Urinary bladder (tissue), 4 donors: ENCODE measurements around the gene TYSND1. TPM values are rescaled to one million over a fixed set of nuclear protein-coding genes. Genes with fewer than 3 reads are reported as not detected.

Experiments used
- DNase-seq: peaks from one replicate; pipeline ENCODE4 v3.0.0-alpha.2; 2015; ENCODE audit errors: extremely low spot score
- H3K27ac ChIP-seq: one replicate; pipeline ENCODE4 v1.5.1; 2013; ENCODE audit warnings: low read depth, mild to moderate bottlenecking, moderate library complexity
- H3K36me3 ChIP-seq: one replicate; pipeline ENCODE4 v1.6.1; 2013; ENCODE audit warnings: mild to moderate bottlenecking, moderate library complexity; ENCODE audit not compliant: insufficient read depth
- H3K4me1 ChIP-seq: one replicate; pipeline ENCODE4 v1.6.1; 2013; ENCODE audit warnings: mild to moderate bottlenecking, moderate library complexity; ENCODE audit not compliant: insufficient read depth
- H3K4me3 ChIP-seq: one replicate; pipeline ENCODE4 v1.5.1; 2013; ENCODE audit warnings: low read depth, low read length
- WGBS: extraction: QIAGEN DNeasy Blood & Tissue Kit; methylation state at CpG from one replicate; pipeline ENCODE4 v1.1.7; 2013; 5-methylcytosine and 5-hydroxymethylcytosine counted together
- polyA plus RNA-seq: library from polyadenylated mRNA; stranded (reverse); fragments of 200-250 nt; gene quantifications from one replicate; pipeline ENCODE4 v1.2.3, GENCODE V29; 2013
- total RNA-seq: library from RNA; depleted of rRNA; stranded (reverse); fragments of >200 nt; gene quantifications from one replicate; pipeline ENCODE4 v1.2.3, GENCODE V29; 2014
- donor health status: healthy with polysubstance abuse.
- donor health status: healthy.

The TYSND1 gene
- total and polyA plus RNA-seq, 2 donors: 7.2 to 11.7 TPM

DNA sequence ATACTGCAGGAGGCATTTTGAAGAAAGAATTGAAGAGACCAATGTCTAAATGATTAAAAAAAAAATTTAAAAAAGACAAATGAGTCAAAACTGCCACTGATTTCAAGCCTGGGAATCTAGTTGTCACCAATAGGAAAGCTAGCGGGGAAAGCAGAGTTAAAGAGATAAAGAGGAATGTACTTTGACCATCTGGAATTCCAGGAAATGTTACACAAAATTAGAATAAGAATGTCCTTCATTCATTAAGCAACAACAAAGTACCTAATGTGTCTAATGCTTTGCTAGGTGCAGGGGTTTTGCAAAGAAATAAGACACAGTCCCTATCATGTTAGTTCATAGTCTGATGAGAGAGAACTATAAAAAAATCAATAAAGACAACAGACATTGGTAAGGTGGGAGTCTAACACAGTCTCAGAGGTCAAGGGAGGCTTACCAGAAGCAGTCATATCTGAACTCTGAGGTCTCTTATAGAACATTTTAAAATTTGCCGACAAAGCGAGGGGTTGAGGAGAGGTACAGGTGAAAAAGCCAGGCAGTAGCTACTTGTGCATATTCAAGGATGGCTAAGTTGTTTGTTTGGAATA, 8.8 kb upstream of the TYSND1 start:
- Histone ChIP-seq H3K36me3 (peaks cover 12% of the 10 kb centered on the region), H3K27ac (no peak overlapping the region), H3K4me1 (no peaks in the 10 kb centered on the region), H3K4me3 (no peak overlapping the region)
- DNase-seq: no peak
- WGBS: 81% methylated on average over 3 of the region's 3 CpGs

DNA sequence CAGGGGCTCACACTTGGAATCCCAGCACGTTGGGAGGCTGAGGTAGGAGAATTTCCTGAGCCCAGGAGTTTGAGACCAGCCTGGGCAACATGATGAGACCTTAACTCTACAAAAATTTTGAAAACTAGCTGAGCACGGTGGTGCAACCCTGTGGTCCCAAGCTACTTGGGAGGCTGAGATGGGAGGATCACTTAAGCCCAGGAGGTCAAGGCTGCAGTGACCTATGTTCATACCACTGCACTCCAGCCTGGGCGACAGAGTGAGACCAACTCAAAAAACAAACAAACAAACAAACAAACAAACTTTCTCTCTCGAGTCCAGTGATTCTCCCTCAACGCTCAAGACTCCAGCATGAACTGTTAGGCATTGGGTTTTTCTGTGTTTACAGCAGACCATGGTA, 2.0 kb upstream of the TYSND1 start:
- no peak overlapping the region for H3K4me3 ChIP-seq
- H3K27ac ChIP-seq: no peak overlapping the region
- no peaks in the 10 kb centered on the region for H3K36me3 ChIP-seq
- WGBS: 90% methylated on average over 5 of the region's 5 CpGs
- no peak for DNase-seq
- H3K4me1 ChIP-seq: no peaks in the 10 kb centered on the region

DNA sequence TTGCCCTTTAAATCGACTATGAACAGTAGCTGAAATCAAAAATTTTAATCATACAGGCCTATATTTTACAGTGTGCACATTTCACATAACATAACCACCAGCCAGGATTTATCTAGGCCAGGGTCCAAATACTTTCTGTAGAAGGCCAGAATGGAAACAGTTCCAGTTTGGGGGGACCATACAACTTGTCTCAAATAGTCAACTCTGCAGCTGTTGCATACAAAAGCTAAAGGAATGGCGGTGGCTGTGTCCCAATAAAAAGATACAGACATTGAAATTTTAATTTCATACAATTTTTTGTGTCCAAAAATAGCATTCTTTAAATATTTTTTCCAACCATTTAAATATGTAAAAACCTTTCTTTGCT, 742 bp upstream of the TYSND1 start:
- Histone ChIP-seq H3K36me3 (no peaks in the 10 kb centered on the region), H3K27ac (no peak overlapping the region), H3K4me3 (no peak overlapping the region), H3K4me1 (no peaks in the 10 kb centered on the region)
- DNase-seq: no peak
- 16% methylated on average over 2 of the region's 2 CpGs for WGBS

DNA sequence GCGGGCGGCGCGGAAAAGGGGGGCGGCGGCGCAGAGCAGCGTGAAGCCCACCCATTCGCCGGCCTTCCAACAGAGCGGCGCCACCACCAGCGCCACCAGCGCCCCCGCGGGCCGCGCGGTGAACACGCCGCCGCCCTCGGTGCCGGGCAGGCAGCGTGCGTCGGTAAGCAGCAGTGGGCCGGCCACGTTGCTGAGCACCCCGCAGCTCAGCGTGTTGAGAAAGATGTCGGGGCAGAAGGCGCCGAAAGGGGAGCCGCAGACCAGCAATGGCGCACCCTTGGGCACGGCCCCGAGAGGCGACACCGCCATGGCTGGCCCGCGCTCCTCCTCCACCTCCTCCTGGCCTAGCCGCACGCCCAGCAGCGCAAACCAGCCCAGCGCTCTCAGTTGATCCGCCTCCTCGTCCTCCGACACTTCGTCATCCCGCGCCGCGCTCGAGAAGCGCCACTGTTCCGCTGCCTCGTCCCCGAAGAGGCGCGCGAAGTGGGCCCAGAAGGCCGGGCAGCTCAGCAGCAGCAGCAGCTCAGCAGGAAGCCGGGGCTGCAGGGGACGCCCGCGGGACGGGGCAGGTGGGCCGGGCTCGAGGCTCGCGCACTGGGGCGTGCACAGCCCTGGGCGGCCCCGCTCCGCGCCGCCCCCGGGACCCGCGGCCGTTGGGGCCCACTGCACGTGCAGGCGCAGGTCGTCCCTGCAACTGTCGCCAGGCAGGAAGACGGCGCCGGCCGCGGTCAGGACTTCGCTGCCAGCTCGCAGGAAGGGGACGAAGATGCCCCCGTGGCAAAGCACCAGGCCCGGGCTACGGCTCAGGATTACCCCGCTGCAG, 623 bp downstream of the TYSND1 start:
- WGBS: under 1% methylated on average over 98 of the region's 98 CpGs
- H3K27ac ChIP-seq: peak overlapping the region; percentile 81
- H3K4me1 ChIP-seq: no peaks in the 10 kb centered on the region
- H3K4me3 ChIP-seq: peak overlapping the region; percentile 61
- DNase-seq: no peak
- no peaks in the 10 kb centered on the region for H3K36me3 ChIP-seq

DNA sequence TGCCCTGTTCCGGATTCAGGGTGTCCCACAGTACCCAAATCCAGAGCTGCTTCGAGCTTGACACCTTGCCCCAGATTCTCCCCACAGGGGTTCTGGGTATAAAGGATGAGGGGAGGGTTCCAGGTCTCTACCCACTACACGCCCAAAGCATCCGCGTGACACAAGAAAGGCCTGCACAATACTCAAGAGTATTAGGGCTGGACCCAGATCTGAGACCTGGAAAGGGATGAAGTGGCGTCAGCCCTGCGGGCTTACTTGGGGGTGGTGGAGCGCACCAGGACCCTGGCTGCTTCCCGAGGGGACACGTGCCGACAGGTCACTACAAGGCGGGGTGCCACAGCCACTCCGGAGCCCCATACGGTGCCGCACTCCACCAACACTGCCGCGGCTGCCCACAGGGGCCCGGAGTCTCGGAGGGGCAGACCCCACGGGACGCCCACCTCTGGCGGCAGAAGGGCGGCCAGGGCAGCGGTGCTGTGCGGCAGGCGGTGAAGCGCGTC, 1.3 kb downstream of the TYSND1 start:
- Histone ChIP-seq H3K4me3 (peak overlapping the region; percentile 61), H3K36me3 (no peaks in the 10 kb centered on the region), H3K4me1 (no peaks in the 10 kb centered on the region), H3K27ac (peak overlapping the region; percentile 81)
- WGBS: 8% methylated on average over 28 of the region's 28 CpGs
- no peak for DNase-seq

DNA sequence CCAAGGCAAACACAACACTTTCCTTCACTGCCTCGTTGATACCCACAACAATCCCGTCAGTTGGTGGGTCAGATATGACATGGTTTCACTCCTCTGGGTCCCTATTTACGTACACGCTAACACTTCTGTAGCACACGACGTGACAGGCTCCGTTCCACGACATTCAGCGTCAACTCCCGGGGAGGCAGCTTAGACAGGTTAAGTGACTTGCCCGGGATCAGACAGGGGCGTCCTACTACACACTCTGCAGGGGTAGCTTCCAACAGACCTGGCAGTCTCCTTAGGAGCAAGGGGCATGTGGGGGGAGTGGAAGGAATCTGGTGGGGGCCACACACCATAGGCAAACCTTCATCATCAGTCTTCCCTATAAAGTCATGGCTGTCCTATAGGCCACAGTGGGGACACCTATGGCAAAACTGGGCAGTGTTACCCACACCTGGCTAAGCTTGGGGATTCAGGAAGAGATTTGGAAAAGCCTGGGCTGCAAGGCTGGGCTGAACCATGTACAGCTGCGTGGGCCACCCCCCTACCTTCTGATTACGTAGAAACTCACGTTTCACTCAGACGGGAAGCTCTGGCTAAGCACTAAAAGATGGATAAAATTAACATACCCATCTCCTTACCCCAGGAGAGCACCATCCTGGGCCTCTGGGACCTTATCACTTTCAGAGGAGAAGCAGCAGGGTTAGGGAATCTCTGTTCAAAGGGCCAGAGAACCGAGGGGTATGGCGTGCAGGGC, 2.0 kb downstream of the TYSND1 start:
- Histone ChIP-seq H3K4me3 (no peak overlapping the region), H3K27ac (no peak overlapping the region), H3K4me1 (no peaks in the 10 kb centered on the region), H3K36me3 (no peaks in the 10 kb centered on the region)
- no peak for DNase-seq
- 83% methylated on average over 18 of the region's 18 CpGs for WGBS

DNA sequence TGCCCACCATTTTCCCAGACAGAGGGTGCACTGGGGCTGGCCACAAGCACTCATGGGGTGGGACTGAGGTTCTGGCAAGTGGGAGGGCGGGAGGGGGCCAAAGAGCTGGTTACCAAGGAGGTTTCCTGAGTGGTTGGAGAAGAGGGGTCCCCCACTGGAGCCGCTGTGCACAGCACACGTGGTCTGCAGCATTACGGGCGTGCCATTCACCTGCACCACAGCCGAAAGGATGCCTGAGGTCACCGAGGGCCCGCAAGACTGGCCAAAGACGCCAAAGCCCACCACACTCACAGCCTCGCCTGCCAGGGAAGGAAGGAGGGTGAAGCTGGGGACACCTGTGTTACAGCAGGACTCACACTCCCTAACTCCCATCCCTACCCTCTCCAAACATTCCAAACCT, 3.9 kb downstream of the TYSND1 start:
- no peak overlapping the region for H3K27ac ChIP-seq
- no peaks in the 10 kb centered on the region for H3K36me3 ChIP-seq
- no peak overlapping the region for H3K4me3 ChIP-seq
- DNase-seq: no peak
- H3K4me1 ChIP-seq: no peaks in the 10 kb centered on the region
- 94% methylated on average over 10 of the region's 10 CpGs for WGBS

DNA sequence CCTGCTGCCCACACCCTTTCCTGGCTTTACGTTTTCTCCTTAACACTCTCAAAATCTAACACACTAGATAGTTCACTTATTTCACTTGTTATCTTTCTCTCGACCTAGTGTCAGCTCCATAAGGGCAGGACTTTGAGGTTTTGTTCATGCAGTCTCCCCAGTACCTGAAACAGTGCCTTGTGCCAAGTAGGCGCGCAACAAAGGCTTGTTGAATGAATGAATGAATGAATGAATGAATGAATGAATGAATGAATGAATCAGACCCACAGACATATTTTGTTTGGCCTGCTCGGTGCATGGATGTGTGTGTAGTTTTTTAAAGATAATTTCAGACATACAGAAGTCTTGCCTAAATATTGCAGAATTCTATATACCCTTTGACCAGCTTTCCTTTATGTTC, 6.2 kb downstream of the TYSND1 start:
- Histone ChIP-seq H3K4me3 (no peak overlapping the region), H3K4me1 (no peaks in the 10 kb centered on the region), H3K27ac (no peak overlapping the region), H3K36me3 (no peaks in the 10 kb centered on the region)
- DNase-seq: no peak
- 82% methylated on average over 5 of the region's 5 CpGs for WGBS

DNA sequence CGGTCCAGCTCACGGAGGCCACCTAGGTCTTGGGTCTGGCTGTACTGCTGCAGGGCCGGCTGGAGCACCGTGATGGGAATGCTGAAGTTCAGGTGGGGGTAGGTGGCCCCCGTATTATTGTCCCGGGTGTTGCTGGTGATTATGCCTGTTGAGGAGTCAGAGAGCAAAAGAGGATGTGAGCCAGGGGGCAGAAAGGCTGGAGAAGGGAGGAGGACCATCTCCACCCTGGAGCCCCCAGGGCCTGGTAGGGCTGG, 6.6 kb downstream of the TYSND1 start:
- Histone ChIP-seq H3K4me1 (no peaks in the 10 kb centered on the region), H3K27ac (no peak overlapping the region), H3K36me3 (no peaks in the 10 kb centered on the region), H3K4me3 (no peak overlapping the region)
- WGBS: 90% methylated on average over 6 of the region's 6 CpGs
- DNase-seq: no peak

DNA sequence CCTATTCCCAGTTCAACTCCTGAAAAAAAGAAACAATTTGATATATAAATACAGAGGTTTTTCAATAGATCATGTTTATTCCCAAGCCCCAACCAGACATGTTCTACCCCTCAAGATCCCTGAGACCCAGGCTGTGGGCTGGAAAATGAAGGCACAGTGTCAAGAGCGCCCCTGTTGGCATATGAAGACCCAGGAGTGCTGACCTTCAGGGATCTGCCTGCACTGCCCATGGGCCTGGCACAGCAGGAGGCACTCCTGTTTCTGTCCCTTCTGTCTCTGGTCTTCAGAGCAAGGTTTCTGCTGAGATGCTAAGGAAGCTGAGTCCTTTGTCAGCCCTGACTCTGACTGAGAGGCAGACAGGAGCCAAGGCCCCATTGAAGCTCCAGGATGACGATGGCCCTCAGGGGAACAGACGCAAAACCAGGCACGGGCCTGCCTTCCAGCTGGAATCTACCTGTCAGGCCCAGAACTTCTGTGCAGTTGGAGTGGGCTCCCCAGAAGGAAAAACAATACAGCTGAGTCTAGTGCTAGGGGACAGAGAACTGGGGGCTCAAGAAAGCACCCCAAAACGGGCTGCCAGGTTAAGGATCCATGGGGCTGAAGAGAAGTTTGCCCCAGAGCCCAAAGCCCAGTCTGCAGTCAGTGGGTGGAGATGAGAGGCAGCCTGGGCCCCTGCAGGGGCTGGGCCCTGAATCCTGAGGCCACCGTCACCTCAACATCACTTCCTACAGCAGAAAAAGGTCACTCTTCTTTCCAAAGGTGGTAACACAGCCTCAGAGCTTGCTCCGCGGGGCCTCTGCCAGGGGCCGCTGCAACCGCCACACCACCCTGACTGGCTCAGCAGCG, 7.1 kb downstream of the TYSND1 start:
- no peak overlapping the region for H3K4me3 ChIP-seq
- no peaks in the 10 kb centered on the region for H3K4me1 ChIP-seq
- DNase-seq: no peak
- no peaks in the 10 kb centered on the region for H3K36me3 ChIP-seq
- no peak overlapping the region for H3K27ac ChIP-seq
- WGBS: 89% methylated on average over 11 of the region's 11 CpGs

DNA sequence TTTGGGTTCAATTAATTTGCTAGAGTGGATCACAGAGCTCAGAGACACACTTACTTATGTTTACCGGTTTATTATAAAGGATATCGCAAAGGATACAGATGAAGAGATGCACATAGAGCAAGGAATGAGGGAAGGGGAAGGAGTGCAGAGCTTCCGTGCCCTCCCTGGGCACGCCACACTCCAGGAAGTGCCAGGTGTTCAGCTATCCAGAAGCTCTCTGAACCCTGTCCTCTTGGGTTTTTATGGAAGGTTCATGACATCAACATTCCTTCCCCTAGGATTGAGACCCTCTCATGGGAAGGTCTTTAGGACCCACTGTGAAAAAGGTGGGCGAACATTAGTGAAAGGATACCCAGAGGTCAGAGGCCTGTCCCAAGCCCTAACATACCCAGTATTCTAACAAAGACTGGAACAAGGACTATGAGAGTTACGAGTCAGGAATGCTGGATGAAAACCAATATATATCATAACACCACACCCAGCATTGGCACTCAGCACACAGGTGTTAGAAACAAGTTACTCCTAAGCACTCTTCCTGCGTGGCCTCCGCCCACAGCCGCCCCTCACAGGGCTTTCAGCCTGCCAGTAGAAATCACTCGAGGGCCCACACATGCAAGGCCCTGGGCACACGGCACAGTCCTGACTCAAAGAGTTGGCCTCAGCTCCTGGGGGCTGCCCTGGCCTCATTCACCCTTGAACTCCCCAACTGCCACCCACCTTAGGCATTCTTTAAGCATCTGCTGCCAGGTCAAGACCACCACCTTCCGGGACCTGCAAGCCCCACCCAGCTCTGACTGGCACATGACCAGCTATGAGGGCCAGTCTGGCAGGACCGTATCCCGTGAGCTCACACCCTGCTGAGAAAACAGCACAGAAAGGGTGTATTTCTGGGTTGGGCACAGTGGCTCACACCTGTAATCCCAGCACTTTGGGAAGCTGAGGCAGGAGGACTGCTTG, 8.3 kb downstream of the TYSND1 start:
- Histone ChIP-seq H3K27ac (no peak overlapping the region), H3K4me3 (no peak overlapping the region), H3K36me3 (no peaks in the 10 kb centered on the region), H3K4me1 (no peaks in the 10 kb centered on the region)
- DNase-seq: no peak
- WGBS: 93% methylated on average over 14 of the region's 14 CpGs

DNA sequence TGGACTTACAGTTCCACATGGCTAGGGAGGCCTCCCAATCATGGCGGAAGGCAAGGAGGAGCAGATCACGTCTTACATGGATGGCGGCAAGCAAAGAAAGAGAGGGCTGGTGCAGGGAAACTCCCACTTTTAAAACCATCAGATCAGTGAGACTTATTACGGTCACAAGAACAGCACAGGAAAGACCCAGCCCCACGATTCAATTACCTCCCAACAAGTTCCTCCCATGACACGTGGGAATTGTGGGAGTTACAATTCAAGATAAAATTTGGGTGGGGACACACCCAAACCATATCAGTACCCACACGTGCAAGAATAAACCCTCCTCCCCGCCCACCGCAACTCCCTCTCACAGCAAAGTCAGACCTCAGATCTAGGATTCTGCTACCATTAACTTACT, 9.4 kb downstream of the TYSND1 start:
- Histone ChIP-seq H3K27ac (no peak overlapping the region), H3K36me3 (no peaks in the 10 kb centered on the region), H3K4me3 (no peak overlapping the region), H3K4me1 (no peaks in the 10 kb centered on the region)
- no peak for DNase-seq
- WGBS: 89% methylated on average over 9 of the region's 9 CpGs

DNA sequence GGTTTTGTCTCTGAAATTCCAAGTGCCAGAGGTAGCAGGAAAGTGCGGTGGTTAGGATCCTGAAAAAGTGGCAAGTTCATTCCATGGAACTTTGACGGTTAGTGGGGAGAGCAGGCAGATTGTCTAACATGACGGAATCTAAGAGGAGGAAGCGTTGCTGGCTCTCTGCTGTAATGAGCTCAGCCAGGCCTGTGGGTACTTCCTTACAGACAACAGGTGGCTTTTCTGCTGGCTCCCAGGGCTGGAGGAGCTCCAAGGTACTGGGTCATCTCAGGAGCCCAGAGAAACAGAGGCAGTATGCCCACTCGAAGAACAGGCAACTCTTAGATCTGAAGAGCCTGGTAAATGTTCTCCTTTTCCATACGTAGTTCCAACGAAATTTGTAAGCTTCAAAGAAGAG, 10.8 kb downstream of the TYSND1 start:
- WGBS: 80% methylated on average over 7 of the region's 7 CpGs
- Histone ChIP-seq H3K4me3 (no peak overlapping the region), H3K36me3 (no peaks in the 10 kb centered on the region), H3K27ac (no peak overlapping the region), H3K4me1 (no peaks in the 10 kb centered on the region)
- DNase-seq: no peak
